HepG2 (cell line): ENCODE data around the gene GAN. TPM values are rescaled to one million over a fixed set of nuclear protein-coding genes. Genes with fewer than 3 reads are reported as not detected.

ENCODE experiments used
- ATAC-seq: fragments of 200-7000 bp; cut with Tn5 transposase; 3 replicates; pipeline ENCODE4 v1.9.1; 2020; ENCODE audit warnings: mild to moderate bottlenecking, moderate library complexity
- BruUV-seq: library from RNA; stranded (reverse); fragments of 400-500 nt; replicated peaks from 2 replicates; lab custom pipeline; 2021; lab: Mats Ljungman, UMichigan
- CTCF ChIA-PET: fragments of 300-600 bp; formaldehyde crosslinking; extraction: SDS; loops from one replicate; lab custom pipeline; 2021; ENCODE audit warnings: low total read pairs, inconsistent platforms, low intra/inter-chr PET ratio; lab: Yijun Ruan, JAX
- POLR2A ChIA-PET: fragments of 350-600 bp; sonication (Branson Sonifier 250); formaldehyde crosslinking; loops from one replicate; lab custom pipeline; 2020; ENCODE audit warnings: antibody characterized with exemption, inconsistent platforms; lab: Yijun Ruan, JAX
- DNase-seq: peaks from one replicate; pipeline ENCODE4 v3.0.0-alpha.2; 2015; ENCODE audit warnings: low spot score
- FAIRE-seq: peaks from 3 replicates; lab custom pipeline; 2011; peaks lifted over from hg19 to GRCh38; lab: Jason Lieb, UNC
- H2AFZ ChIP-seq: one replicate; pipeline ENCODE4 v1.6.1; 2011; ENCODE audit warnings: low read length, inconsistent platforms
- H3K27ac ChIP-seq: fragments of 300-600 bp; 3 replicates; pipeline ENCODE4 v1.8.0; 2011; ENCODE audit warnings: mixed run types, mild to moderate bottlenecking, mixed read lengths, low read length, inconsistent platforms; ENCODE audit not compliant: insufficient read depth; ENCODE audit errors: extremely low read length
- H3K27me3 ChIP-seq, 2 experiments: fragments of 200-600 bp in 1 of 2; 2 replicates in 1 of 2; 3 replicates in 1 of 2; pipeline versions ENCODE4 v1.6.0 to v1.8.0; 2011; ENCODE audit warnings: low read length in 2 of 2, mild to moderate bottlenecking in 2 of 2, moderate library complexity in 2 of 2, inconsistent platforms in 1 of 2; ENCODE audit not compliant: insufficient read depth in 2 of 2, control insufficient read depth in 1 of 2
- H3K36me3 ChIP-seq, 2 experiments: fragments of 200-600 bp in 1 of 2; replicated peaks in 1 of 2; 2 replicates in 1 of 2; 3 replicates in 1 of 2; pipeline versions ENCODE4 v1.5.1 to v1.8.0; 2011; ENCODE audit warnings: low read length in 2 of 2, inconsistent platforms in 1 of 2; ENCODE audit not compliant: insufficient read depth in 2 of 2, control insufficient read depth in 1 of 2
- H3K4me1 ChIP-seq: 2 replicates; pipeline ENCODE4 v1.5.1; 2012; ENCODE audit warnings: low read length, inconsistent platforms; ENCODE audit not compliant: insufficient read depth
- H3K4me2 ChIP-seq: 2 replicates; pipeline ENCODE4 v1.6.0; 2011; ENCODE audit warnings: low read depth, low read length, inconsistent platforms
- H3K4me3 ChIP-seq, 3 experiments: fragments of 200-600 bp in 1 of 3; sonication (generic), shearing (Covaris generic) in 1 of 3; replicated peaks in 1 of 3; 2 replicates each; pipeline ENCODE4 v1.5.1; 2011 to 2016; ENCODE audit warnings: low read length in 3 of 3, inconsistent platforms in 2 of 3, low read depth in 2 of 3, mild to moderate bottlenecking in 2 of 3, control low read depth in 1 of 3, mixed read lengths in 1 of 3; ENCODE audit not compliant: insufficient read depth in 1 of 3
- H3K79me2 ChIP-seq: one replicate; pipeline ENCODE4 v1.6.1; 2011; ENCODE audit warnings: low read length, inconsistent platforms; ENCODE audit not compliant: insufficient read depth
- H3K9ac ChIP-seq: 2 replicates; pipeline ENCODE4 v1.6.0; 2011; ENCODE audit warnings: mild to moderate bottlenecking, low read depth, low read length, inconsistent platforms; ENCODE audit not compliant: insufficient read depth
- H3K9me3 ChIP-seq: 2 replicates; pipeline ENCODE4 v1.5.1; 2012; ENCODE audit warnings: mild to moderate bottlenecking, low read length
- H4K20me1 ChIP-seq: 2 replicates; pipeline ENCODE4 v1.6.0; 2011; ENCODE audit warnings: inconsistent platforms, mild to moderate bottlenecking, low read length, moderate library complexity; ENCODE audit not compliant: insufficient read depth
- ATF7 ChIP-seq, 2 experiments: fragments of 450-650 bp in 1 of 2; sonication (generic) in 1 of 2; formaldehyde crosslinking in 1 of 2; IDR thresholded peaks; 2 replicates each; pipeline versions ENCODE4 v1.4.0 to v1.6.1; 2016 to 2020; ENCODE audit warnings: antibody characterized with exemption in 1 of 2, mild to moderate bottlenecking in 1 of 2, missing genetic modification reagents in 1 of 2
- CBX2 ChIP-seq, 2 experiments: fragments of 200-600 bp in 1 of 2; sonication (generic); formaldehyde crosslinking in 1 of 2; IDR thresholded peaks; 2 replicates each; pipeline versions ENCODE4 v1.7.0 to v1.8.1; 2018 to 2022; ENCODE audit warnings: low read depth in 2 of 2, low read length in 1 of 2, mild to moderate bottlenecking in 1 of 2, missing genetic modification reagents in 1 of 2
- DPF2 ChIP-seq: sonication (generic); formaldehyde crosslinking; IDR thresholded peaks from 2 replicates; pipeline ENCODE4 v1.4.0; 2020; ENCODE audit warnings: mild to moderate bottlenecking, low read depth, missing genetic modification reagents, borderline replicate concordance
- ERF ChIP-seq: IDR thresholded peaks from 2 replicates; pipeline ENCODE4 v1.6.1; 2018; ENCODE audit warnings: missing biosample characterization, missing genetic modification reagents
- ETS1 ChIP-seq: sonication (generic); formaldehyde crosslinking; IDR thresholded peaks from 2 replicates; pipeline ENCODE4 v1.4.0; 2020; ENCODE audit warnings: missing genetic modification reagents
- FOSL2 ChIP-seq: sonication (generic); formaldehyde crosslinking; IDR thresholded peaks from 2 replicates; pipeline ENCODE4 v1.4.0; 2020; ENCODE audit warnings: missing genetic modification reagents
- GATAD1 ChIP-seq: IDR thresholded peaks from 2 replicates; pipeline ENCODE4 v1.6.1; 2016; ENCODE audit warnings: missing genetic modification reagents, missing compliant biosample characterization
- MIER2 ChIP-seq: IDR thresholded peaks from 2 replicates; pipeline ENCODE4 v1.6.1; 2016; ENCODE audit warnings: missing biosample characterization, missing genetic modification reagents
- NFATC3 ChIP-seq: sonication (generic); formaldehyde crosslinking; IDR thresholded peaks from 2 replicates; pipeline ENCODE4 v1.5.1; 2020; ENCODE audit warnings: mild to moderate bottlenecking, missing genetic modification reagents
- NFIB ChIP-seq: sonication (generic); formaldehyde crosslinking; IDR thresholded peaks from 2 replicates; pipeline ENCODE4 v1.9.0; 2021; ENCODE audit warnings: missing genetic modification reagents, mild to moderate bottlenecking, borderline replicate concordance
- POLR2A ChIP-seq, 2 experiments: IDR thresholded peaks; 2 replicates each; pipeline ENCODE4 v1.6.1; 2011; ENCODE audit warnings: low read depth in 2 of 2, low read length in 2 of 2, mild to moderate bottlenecking in 1 of 2, moderate library complexity in 1 of 2; ENCODE audit not compliant: insufficient read depth in 1 of 2
- POLR2AphosphoS2 ChIP-seq: IDR thresholded peaks from 2 replicates; pipeline ENCODE4 v1.6.1; 2011; ENCODE audit warnings: low read depth, low read length, improper control_type of control experiment
- RNF2 ChIP-seq: fragments of 450-650 bp; conservative IDR thresholded peaks from 2 replicates; pipeline ENCODE4 v1.6.1; 2016; ENCODE audit warnings: low read depth
- SAP130 ChIP-seq: IDR thresholded peaks from 2 replicates; pipeline ENCODE4 v1.6.1; 2016; ENCODE audit warnings: low read depth
- SP140L ChIP-seq: sonication (generic); formaldehyde crosslinking; IDR thresholded peaks from 2 replicates; pipeline ENCODE4 v1.4.0; 2020; ENCODE audit warnings: missing genetic modification reagents, borderline replicate concordance
- SRSF9 ChIP-seq: fragments of 200-400 bp; formaldehyde crosslinking; IDR thresholded peaks from 2 replicates; pipeline ENCODE4 v1.6.1; 2018; ENCODE audit warnings: borderline replicate concordance, mild to moderate bottlenecking, low read depth, low read length; ENCODE audit not compliant: insufficient read depth, poor library complexity, severe bottlenecking
- TCF7 ChIP-seq: sonication (generic); IDR thresholded peaks from 2 replicates; pipeline ENCODE4 v1.6.1; 2016; ENCODE audit warnings: antibody characterized with exemption, low read depth
- TEAD3 ChIP-seq: optimal IDR thresholded peaks from 2 replicates; pipeline ENCODE3; 2016; ENCODE audit warnings: borderline replicate concordance
- THAP11 ChIP-seq: IDR thresholded peaks from 2 replicates; pipeline ENCODE4 v1.6.1; 2016; ENCODE audit warnings: missing biosample characterization, missing genetic modification reagents
- ZFYVE20 ChIP-seq: sonication (generic); formaldehyde crosslinking; IDR thresholded peaks from 2 replicates; pipeline ENCODE4 v1.8.0; 2023; ENCODE audit warnings: low read depth, mild to moderate bottlenecking, moderate library complexity, missing genetic modification reagents, borderline replicate concordance
- ZMAT3 ChIP-seq: sonication (generic); formaldehyde crosslinking; conservative IDR thresholded peaks from 2 replicates; pipeline ENCODE4 v1.7.0; 2021; ENCODE audit warnings: missing genetic modification reagents
- ZNF20 ChIP-seq: sonication (generic); formaldehyde crosslinking; IDR thresholded peaks from 2 replicates; pipeline ENCODE4 v1.4.0; 2020; ENCODE audit warnings: mild to moderate bottlenecking, moderate library complexity, missing genetic modification reagents
- ZNF256 ChIP-seq: sonication (generic); formaldehyde crosslinking; conservative IDR thresholded peaks from 2 replicates; pipeline ENCODE4 v1.4.0; 2020; ENCODE audit warnings: missing genetic modification reagents
- ZNF3 ChIP-seq: IDR thresholded peaks from 2 replicates; pipeline ENCODE4 v1.7.0; 2017; ENCODE audit warnings: inconsistent platforms
- ZNF572 ChIP-seq: sonication (generic); formaldehyde crosslinking; IDR thresholded peaks from 2 replicates; pipeline ENCODE4 v1.5.1; 2020; ENCODE audit warnings: mild to moderate bottlenecking, missing genetic modification reagents
- ZNF672 ChIP-seq: sonication (generic); formaldehyde crosslinking; IDR thresholded peaks from 2 replicates; pipeline ENCODE4 v1.8.1; 2022; ENCODE audit warnings: missing genetic modification reagents
- WGBS: methylation state at CpG from one replicate; pipeline ENCODE4 v1.1.6; 2017; ENCODE audit warnings: low lambda C conversion rate; 5-methylcytosine and 5-hydroxymethylcytosine counted together
- in situ Hi-C: cut with HindIII; loops from 2 replicates; pipeline ENCODE4 v1.10.0; 2017; ENCODE audit warnings: low pct_unique_long_range_greater_than_20kb; ENCODE audit not compliant: extremely low pct_ligation_motif_present
- intact Hi-C: fragments of 100-400 bp; cut with micrococcal nuclease; formaldehyde crosslinking; loops from one replicate; pipeline ENCODE4 v1.10.0; 2022; ENCODE audit not compliant: unreplicated experiment
- polyA plus RNA-seq, 8 experiments: library from polyadenylated mRNA; depleted of rRNA in 3 of 8; stranded (reverse) in 7 of 8; unstranded in 1 of 8; fragments of >200 nt; fragmentation: Illumina TruSeq in 4 of 8; extraction: Trizol in 4 of 8; gene quantifications; 2 replicates each; pipeline versions ENCODE4 v1.2.1 to v1.2.3, GENCODE V29; 2011 to 2016; ENCODE audit warnings: low read depth in 4 of 8, missing spikeins in 1 of 8, mixed read lengths in 1 of 8; ENCODE audit not compliant: insufficient read depth in 1 of 8
- total RNA-seq, 5 experiments: library from RNA; depleted of rRNA; stranded (reverse); fragments of >200 nt; fragmentation: Illumina TruSeq; extraction: Trizol; gene quantifications; 2 replicates each; pipeline ENCODE4 v1.2.3, GENCODE V29; 2016; ENCODE audit warnings: low read depth in 1 of 5

Gene GAN
- total and polyA plus RNA-seq, 2 of the 13 experiments (the other 11 are each of a cell fraction or from before 2014, with no cell fraction given): 4.3 to 11.0 TPM

- Histone ChIP-seq H3K9me3 (no peaks in the 10 kb centered on the region), H3K4me1 (peaks cover 45% of the 10 kb centered on the region), H3K27me3 (no peaks in the 10 kb centered on the region; a peak in 1 of 5 replicates), H3K79me2 (peaks cover 40% of the 10 kb centered on the region), H3K36me3 (no peaks in the 10 kb centered on the region; a peak in 2 of 5 replicates), H2AFZ (peak overlapping the region; percentile 94), H3K27ac (peak overlapping the region; percentile 80), H3K4me2 (peak overlapping the region; percentile 91), H4K20me1 (no peaks in the 10 kb centered on the region; the same call in 1 of the 2 replicates), H3K9ac (peak overlapping the region; percentile 87), H3K4me3 (peak overlapping the region; percentile 88 to 95 (median 93))
- TSS peak; percentile 77 for BruUV-seq
- in situ Hi-C loops: no loop called here
- intact Hi-C loops: no loop called here
- ATAC-seq (peak; percentile 53), FAIRE-seq (no peak), DNase-seq (peak; percentile 65)
- WGBS: 1% methylated on average over 16 of the region's 16 CpGs
- CTCF ChIA-PET: no interaction called here
- POLR2A ChIA-PET: interaction anchor here (0.5 to 1.4 kb wide), 6 partner anchors 9 to 683 kb away, joined by 3 to 4 read pairs (median 3); partner anchors contain the start of genes CENPN and CMC2
- TF ChIP-seq GATAD1 (CRISPR knock-in tag) (no peak), POLR2AphosphoS2 (no peak), ZMAT3 (CRISPR knock-in tag) (no peak), SRSF9 (no peak), ZNF3 (no peak), SAP130 (CRISPR knock-in tag) (0 out of 2 replicates have a peak, but pooled peaks have one; percentile 14), ZNF20 (CRISPR knock-in tag) (no peak), NFIB (CRISPR knock-in tag) (no peak), ERF (CRISPR knock-in tag) (no peak), CBX2 (IDR thresholded peaks at IDR 0.05; ENCODE audit: low read depth, low read length) (no peak), CBX2 (CRISPR knock-in tag; IDR thresholded peaks at IDR 0.05; ENCODE audit: low read depth) (no peak), TEAD3 (CRISPR knock-in tag) (peak; percentile 76), SP140L (CRISPR knock-in tag) (0 out of 2 replicates have a peak, but pooled peaks have one; percentile 10), NFATC3 (CRISPR knock-in tag) (no peak), ETS1 (CRISPR knock-in tag) (no peak), DPF2 (CRISPR knock-in tag) (no peak), POLR2A (IDR thresholded peaks at IDR 0.05; ENCODE audit: insufficient read depth in 1 of 2, low read depth in 2 of 2, low read length in 2 of 2) (peak in 1 of 2 experiments; percentile 28; a peak in 1 of 4 replicates), ATF7 (IDR thresholded peaks at IDR 0.05) (no peak), ATF7 (CRISPR knock-in tag; IDR thresholded peaks at IDR 0.05) (no peak), RNF2 (0 out of 2 replicates have a peak, but pooled peaks have one; percentile 17), ZFYVE20 (CRISPR knock-in tag) (no peak), MIER2 (CRISPR knock-in tag) (no peak), FOSL2 (no peak), ZNF672 (CRISPR knock-in tag) (no peak), ZNF256 (CRISPR knock-in tag) (no peak), ZNF572 (CRISPR knock-in tag) (0 out of 2 replicates have a peak, but pooled peaks have one; percentile 32), THAP11 (CRISPR knock-in tag) (no peak), TCF7 (0 out of 2 replicates have a peak, but pooled peaks have one; percentile 15)
Observed at GRCh38 chr16:81313701-81314602, 810 bp upstream of the GAN start.
